H9 (cell line): ENCODE measurements around the gene ETNPPL. TPM values are rescaled to one million over a fixed set of nuclear protein-coding genes. Genes with fewer than 3 reads are reported as not detected.

Experiments used
- DNase-seq: peaks from one replicate; pipeline ENCODE4 v3.0.0-alpha.2; 2017
- H2AFZ ChIP-seq: one replicate; pipeline ENCODE4 v1.6.1; 2013; ENCODE audit warnings: mild to moderate bottlenecking, low read length, control low read depth, moderate library complexity
- H2AK5ac ChIP-seq: 2 replicates; pipeline ENCODE4 v1.6.1; 2013; ENCODE audit warnings: low read length, control low read depth, mixed read lengths; ENCODE audit not compliant: insufficient read length
- H2BK120ac ChIP-seq: one replicate; pipeline ENCODE4 v1.6.1; 2013; ENCODE audit warnings: low read depth, mild to moderate bottlenecking, low read length, control low read depth, inconsistent platforms; ENCODE audit not compliant: poor library complexity, severe bottlenecking
- H2BK12ac ChIP-seq: 2 replicates; pipeline ENCODE4 v1.6.1; 2013; ENCODE audit warnings: low read length, control low read depth, mixed read lengths, low read depth; ENCODE audit not compliant: insufficient read length
- H2BK15ac ChIP-seq: 2 replicates; pipeline ENCODE4 v1.6.1; 2013; ENCODE audit warnings: low read depth, low read length, control low read depth
- H2BK20ac ChIP-seq: one replicate; pipeline ENCODE4 v1.6.1; 2013; ENCODE audit warnings: low read depth, mild to moderate bottlenecking, low read length, control low read depth, inconsistent platforms; ENCODE audit not compliant: poor library complexity, severe bottlenecking
- H2BK5ac ChIP-seq: 2 replicates; pipeline ENCODE4 v1.6.1; 2013; ENCODE audit warnings: low read length, control low read depth, mixed read lengths; ENCODE audit not compliant: insufficient read length
- H3K14ac ChIP-seq: 2 replicates; pipeline ENCODE4 v1.6.1; 2013; ENCODE audit warnings: low read length, control low read depth; ENCODE audit not compliant: insufficient read depth
- H3K18ac ChIP-seq: 2 replicates; pipeline ENCODE4 v1.6.1; 2013; ENCODE audit warnings: low read depth, mild to moderate bottlenecking, mixed read lengths, low read length, control low read depth; ENCODE audit not compliant: insufficient read length
- H3K23ac ChIP-seq: 2 replicates; pipeline ENCODE4 v1.6.1; 2013; ENCODE audit warnings: low read length, control low read depth, mixed read lengths, low read depth; ENCODE audit not compliant: insufficient read length
- H3K23me2 ChIP-seq: 2 replicates; pipeline ENCODE4 v1.6.1; 2013; ENCODE audit warnings: low read depth, mild to moderate bottlenecking, mixed read lengths, low read length, control low read depth; ENCODE audit not compliant: insufficient read length, poor library complexity, severe bottlenecking
- H3K27ac ChIP-seq: 2 replicates; pipeline ENCODE4 v1.5.1; 2013; ENCODE audit warnings: low read length, control low read depth, mixed read lengths, low read depth; ENCODE audit not compliant: insufficient read length
- H3K27me3 ChIP-seq: 2 replicates; pipeline ENCODE4 v1.6.1; 2013; ENCODE audit warnings: low read length, control low read depth, inconsistent platforms; ENCODE audit not compliant: insufficient read depth
- H3K4ac ChIP-seq: 2 replicates; pipeline ENCODE4 v1.6.1; 2013; ENCODE audit warnings: low read depth, mild to moderate bottlenecking, control low read depth, inconsistent platforms, low read length, moderate library complexity
- H3K4me1 ChIP-seq: 2 replicates; pipeline ENCODE4 v1.6.1; 2013; ENCODE audit warnings: low read length, control low read depth, inconsistent platforms; ENCODE audit not compliant: insufficient read depth
- H3K4me2 ChIP-seq: 2 replicates; pipeline ENCODE4 v1.6.1; 2013; ENCODE audit warnings: low read length, control low read depth, mixed read lengths; ENCODE audit not compliant: insufficient read length, insufficient read depth
- H3K56ac ChIP-seq: 2 replicates; pipeline ENCODE4 v1.6.1; 2013; ENCODE audit warnings: low read depth, mild to moderate bottlenecking, mixed read lengths, low read length, control low read depth; ENCODE audit not compliant: insufficient read length
- H3K79me1 ChIP-seq: 2 replicates; pipeline ENCODE4 v1.6.1; 2013; ENCODE audit warnings: low read depth, mild to moderate bottlenecking, moderate library complexity, low read length, control low read depth, inconsistent platforms; ENCODE audit not compliant: insufficient read depth, poor library complexity, severe bottlenecking
- H3K79me2 ChIP-seq: 2 replicates; pipeline ENCODE4 v1.6.1; 2013; ENCODE audit warnings: low read length, control low read depth, inconsistent platforms; ENCODE audit not compliant: insufficient read depth
- H3K9ac ChIP-seq: 2 replicates; pipeline ENCODE4 v1.6.1; 2013; ENCODE audit warnings: low read length, control low read depth, mixed read lengths; ENCODE audit not compliant: insufficient read length; ENCODE audit errors: extremely low read depth
- H3K9me3 ChIP-seq: one replicate; pipeline ENCODE4 v1.6.1; 2013; ENCODE audit warnings: low read depth, low read length, inconsistent platforms; ENCODE audit not compliant: control insufficient read depth
- H3T11ph ChIP-seq: one replicate; pipeline ENCODE4 v1.6.1; 2013; ENCODE audit warnings: mild to moderate bottlenecking, low read length, control low read depth, inconsistent platforms
- H4K20me1 ChIP-seq: one replicate; pipeline ENCODE4 v1.6.1; 2013; ENCODE audit not compliant: control insufficient read depth, insufficient read length, insufficient read depth
- H4K5ac ChIP-seq: 2 replicates; pipeline ENCODE4 v1.6.1; 2013; ENCODE audit warnings: low read depth, mild to moderate bottlenecking, mixed read lengths, low read length, control low read depth; ENCODE audit not compliant: insufficient read length
- H4K8ac ChIP-seq: replicated peaks from 2 replicates; pipeline ENCODE4 v1.6.1; 2013; ENCODE audit warnings: low read length, control low read depth, mixed read lengths, low read depth; ENCODE audit not compliant: insufficient read length
- H4K91ac ChIP-seq: 2 replicates; pipeline ENCODE4 v1.6.1; 2013; ENCODE audit warnings: low read depth, mild to moderate bottlenecking, moderate library complexity, mixed read lengths, low read length, control low read depth; ENCODE audit not compliant: insufficient read length
- H3K27ac Mint-ChIP-seq, 3 experiments: 2 replicates in 2 of 3; 3 replicates in 1 of 3; pipeline ENCODE4 v1.8.0; 2020 to 2021; ENCODE audit warnings: mixed read lengths in 3 of 3, mild to moderate bottlenecking in 1 of 3, moderate library complexity in 1 of 3
- H3K27me3 Mint-ChIP-seq: 2 replicates; pipeline ENCODE4 v1.8.0; 2021; ENCODE audit warnings: low read depth, mild to moderate bottlenecking, moderate library complexity, mixed read lengths
- H3K36me3 Mint-ChIP-seq, 3 experiments: 2 replicates in 2 of 3; 3 replicates in 1 of 3; pipeline ENCODE4 v1.8.0; 2020 to 2021; ENCODE audit warnings: low read depth in 3 of 3, mixed read lengths in 3 of 3; ENCODE audit not compliant: insufficient read depth in 1 of 3
- H3K4me1 Mint-ChIP-seq, 2 experiments: 2 replicates each; pipeline ENCODE4 v1.8.0; 2020; ENCODE audit warnings: mixed read lengths in 2 of 2
- H3K4me3 Mint-ChIP-seq, 2 experiments: 2 replicates in 1 of 2; 3 replicates in 1 of 2; pipeline ENCODE4 v1.8.0; 2020 to 2021; ENCODE audit warnings: mild to moderate bottlenecking in 2 of 2, mixed read lengths in 2 of 2, moderate library complexity in 1 of 2
- H3K9me3 Mint-ChIP-seq, 2 experiments: 2 replicates in 1 of 2; 3 replicates in 1 of 2; pipeline ENCODE4 v1.8.0; 2020; ENCODE audit warnings: mild to moderate bottlenecking in 2 of 2, mixed read lengths in 2 of 2, moderate library complexity in 1 of 2
- WGBS: extraction: QIAGEN DNeasy Blood & Tissue Kit; methylation state at CpG from one replicate; pipeline ENCODE4 v1.1.7; 2013; ENCODE audit warnings: missing lambda C conversion rate, low lambda C conversion rate, mixed read lengths; ENCODE audit not compliant: insufficient read length; ENCODE audit errors: extremely low coverage; 5-methylcytosine and 5-hydroxymethylcytosine counted together
- total RNA-seq: library from RNA; stranded (reverse); gene quantifications from 2 replicates; pipeline ENCODE4 v1.2.1, GENCODE V29; 2021
- TF ChIP-seq, protein P1 (sequence below): fragments of 200-600 bp; sonication (generic); conservative IDR thresholded peaks from 3 replicates; pipeline ENCODE4 v1.8.0; 2021; ENCODE audit warnings: antibody characterized with exemption, mild to moderate bottlenecking

Gene ETNPPL
- total RNA-seq, 1 experiment from 2014 or later, result 1.3 TPM

GRCh38 chr4:108766058-108766457 lies 3.2 kb upstream of the ETNPPL start:
- Histone ChIP-seq H4K91ac (no peak overlapping the region), H3K18ac (no peak overlapping the region), H2BK15ac (no peak overlapping the region), H3K4me1 (no peaks in the 10 kb centered on the region), H2BK5ac (no peak overlapping the region), H3K4me2 (no peak overlapping the region), H3K9ac (no peak overlapping the region), H3K79me1 (no peaks in the 10 kb centered on the region), H3K4ac (no peak overlapping the region), H3K9me3 (no peaks in the 10 kb centered on the region), H3K14ac (no peak overlapping the region), H3K79me2 (no peaks in the 10 kb centered on the region), H3T11ph (no peak overlapping the region), H3K23ac (no peak overlapping the region), H4K5ac (no peak overlapping the region), H3K27me3 (no peaks in the 10 kb centered on the region), H2BK12ac (no peak overlapping the region), H3K56ac (no peak overlapping the region), H3K27ac (no peak overlapping the region), H2AFZ (no peak overlapping the region), H4K8ac (no peak overlapping the region), H2BK20ac (no peak overlapping the region), H3K23me2 (peaks cover 8% of the 10 kb centered on the region), H2AK5ac (no peak overlapping the region), H2BK120ac (no peak overlapping the region), H4K20me1 (no peaks in the 10 kb centered on the region)
- WGBS, result no CpG with 5 or more reads among the region's 3 CpGs
- Mint-ChIP-seq H3K27ac (no peak overlapping the region), H3K9me3 (0 out of 5 replicates have a peak, but pooled peaks cover 0 to 4% of the 10 kb centered on the region in 2 experiments), H3K4me3 (no peak overlapping the region), H3K27me3 (peaks cover 45% of the 10 kb centered on the region), H3K4me1 (peaks cover 14 to 20% of the 10 kb centered on the region in 2 experiments), H3K36me3 (no peaks in the 10 kb centered on the region; a peak in 1 of 7 replicates)
- DNase-seq, result no peak
- TF ChIP-seq, protein P1, sequence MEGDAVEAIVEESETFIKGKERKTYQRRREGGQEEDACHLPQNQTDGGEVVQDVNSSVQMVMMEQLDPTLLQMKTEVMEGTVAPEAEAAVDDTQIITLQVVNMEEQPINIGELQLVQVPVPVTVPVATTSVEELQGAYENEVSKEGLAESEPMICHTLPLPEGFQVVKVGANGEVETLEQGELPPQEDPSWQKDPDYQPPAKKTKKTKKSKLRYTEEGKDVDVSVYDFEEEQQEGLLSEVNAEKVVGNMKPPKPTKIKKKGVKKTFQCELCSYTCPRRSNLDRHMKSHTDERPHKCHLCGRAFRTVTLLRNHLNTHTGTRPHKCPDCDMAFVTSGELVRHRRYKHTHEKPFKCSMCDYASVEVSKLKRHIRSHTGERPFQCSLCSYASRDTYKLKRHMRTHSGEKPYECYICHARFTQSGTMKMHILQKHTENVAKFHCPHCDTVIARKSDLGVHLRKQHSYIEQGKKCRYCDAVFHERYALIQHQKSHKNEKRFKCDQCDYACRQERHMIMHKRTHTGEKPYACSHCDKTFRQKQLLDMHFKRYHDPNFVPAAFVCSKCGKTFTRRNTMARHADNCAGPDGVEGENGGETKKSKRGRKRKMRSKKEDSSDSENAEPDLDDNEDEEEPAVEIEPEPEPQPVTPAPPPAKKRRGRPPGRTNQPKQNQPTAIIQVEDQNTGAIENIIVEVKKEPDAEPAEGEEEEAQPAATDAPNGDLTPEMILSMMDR, result no peak
